A549 (cell line): ENCODE measurements around the gene EDARADD.

Experiments
- CTCF ChIP-seq: fragments of >200 bp; sonication (Bioruptor Twin); formaldehyde crosslinking; IDR thresholded peaks from 3 replicates; pipeline ENCODE4 v1.5.1; 2016
- EP300 ChIP-seq, 2 experiments: fragments of >200 bp; sonication (Bioruptor Twin); formaldehyde crosslinking; IDR thresholded peaks; 2 replicates in 1 of 2; 3 replicates in 1 of 2; pipeline ENCODE4 v1.6.1; 2016 to 2017
- HOXA7 ChIP-seq: fragments of 250-450 bp; sonication (Bioruptor Pico); IDR thresholded peaks from 2 replicates; pipeline ENCODE4 v1.5.0; 2020; ENCODE audit warnings: mild to moderate bottlenecking, moderate library complexity
- MAX ChIP-seq: IDR thresholded peaks from 2 replicates; pipeline ENCODE4 v1.6.1; 2012
- MYC ChIP-seq: IDR thresholded peaks from 2 replicates; pipeline ENCODE4 v1.6.1; 2012; ENCODE audit warnings: mild to moderate bottlenecking, inconsistent platforms, low read length, improper control_type of control experiment, borderline replicate concordance
- POLR2A ChIP-seq: IDR thresholded peaks from 2 replicates; pipeline ENCODE4 v1.6.1; 2012; ENCODE audit warnings: mild to moderate bottlenecking, low read length
- POLR2AphosphoS2 ChIP-seq: conservative IDR thresholded peaks from 2 replicates; pipeline ENCODE4 v1.6.1; 2012; ENCODE audit warnings: low read length, improper control_type of control experiment, inconsistent platforms
- REST ChIP-seq: fragments of 200-600 bp; sonication (generic); IDR thresholded peaks from 2 replicates; pipeline ENCODE4 v1.6.1; 2016; ENCODE audit warnings: antibody characterized with exemption, mild to moderate bottlenecking, moderate library complexity
- RFX5 ChIP-seq: fragments of 450-650 bp; IDR thresholded peaks from 2 replicates; pipeline ENCODE4 v1.7.1; 2014; ENCODE audit warnings: antibody characterized with exemption, mild to moderate bottlenecking, moderate library complexity
- SMC3 ChIP-seq: fragments of >200 bp; sonication (Bioruptor Twin); formaldehyde crosslinking; IDR thresholded peaks from 3 replicates; pipeline ENCODE4 v1.6.1; 2018; ENCODE audit warnings: inconsistent platforms

- no peak for TF ChIP-seq MAX
- TF ChIP-seq CTCF, result no peak
- no peak for TF ChIP-seq SMC3
- no peak for TF ChIP-seq MYC
- no peak for TF ChIP-seq POLR2AphosphoS2
- no peak for TF ChIP-seq RFX5
- no peak for TF ChIP-seq EP300 (IDR thresholded peaks at IDR 0.05)
- TF ChIP-seq HOXA7 (CRISPR knock-in tag), result no peak
- no peak for TF ChIP-seq REST
- no peak for TF ChIP-seq POLR2A
These were observed 123.0 kb downstream of the EDARADD start for GRCh38 chr1:236516929-236517704.
